ENCODE data around the gene TNS3. TPM values are rescaled to one million over a fixed set of nuclear protein-coding genes. Genes with fewer than 3 reads are reported as not detected.

Gene TNS3
- total RNA-seq, 1 donor from 2014 or later, result 89.8 TPM

GRCh38 chr7:47557317-47557693, 24.6 kb downstream of the TNS3 start:
- H3K9me3 ChIP-seq, result no peaks in the 10 kb centered on the region
- TF ChIP-seq CTCF (IDR thresholded peaks at IDR 0.05), result no peak
- intact Hi-C loops (cut with DNase I), result no loop called here
- H3K36me3 ChIP-seq, result peaks cover 0 to 3% of the 10 kb centered on the region in 2 donors
- H3K4me1 ChIP-seq, result peaks cover 0 to 14% of the 10 kb centered on the region in 2 donors
- H3K4me3 ChIP-seq, result no peak overlapping the region
- no peaks in the 10 kb centered on the region for H3K27me3 ChIP-seq
- H3K27ac ChIP-seq, result peak overlapping the region in 1 of 2 donors; percentile 42
- no peak for DNase-seq (ENCODE audit: low spot score in 2 of 2)

- intact Hi-C loops (cut with DNase I), result no loop called here
- H3K36me3 ChIP-seq, result peaks cover 0 to 3% of the 10 kb centered on the region in 2 donors
- H3K27ac ChIP-seq, result peak overlapping the region in 1 of 2 donors; percentile 34
- no peak overlapping the region for H3K4me3 ChIP-seq
- no peak for DNase-seq (ENCODE audit: low spot score in 2 of 2)
- peaks cover 0 to 20% of the 10 kb centered on the region in 2 donors for H3K4me1 ChIP-seq
- no peaks in the 10 kb centered on the region for H3K9me3 ChIP-seq
- TF ChIP-seq CTCF (IDR thresholded peaks at IDR 0.05), result no peak
- H3K27me3 ChIP-seq, result no peaks in the 10 kb centered on the region
Observed at GRCh38 chr7:47556511-47557180, 25.3 kb downstream of the TNS3 start.

GRCh38 chr7:47553309-47553708, 28.6 kb downstream of the TNS3 start:
- H3K27me3 ChIP-seq, result no peaks in the 10 kb centered on the region
- H3K36me3 ChIP-seq, result no peaks in the 10 kb centered on the region
- H3K27ac ChIP-seq, result peak overlapping the region in 1 of 2 donors; percentile 12
- no peaks in the 10 kb centered on the region for H3K9me3 ChIP-seq
- peaks cover 0 to 27% of the 10 kb centered on the region in 2 donors for H3K4me1 ChIP-seq
- DNase-seq (ENCODE audit: low spot score in 2 of 2), result no peak
- H3K4me3 ChIP-seq, result no peak overlapping the region
- intact Hi-C loops (cut with DNase I), result no loop called here
- TF ChIP-seq CTCF (IDR thresholded peaks at IDR 0.05), result no peak

- no peaks in the 10 kb centered on the region for H3K27me3 ChIP-seq
- H3K36me3 ChIP-seq, result no peaks in the 10 kb centered on the region
- intact Hi-C loops (cut with DNase I), result no loop called here
- no peaks in the 10 kb centered on the region for H3K9me3 ChIP-seq
- H3K27ac ChIP-seq, result no peak overlapping the region
- DNase-seq (ENCODE audit: low spot score in 2 of 2), result no peak
- peaks cover 0 to 21% of the 10 kb centered on the region in 2 donors for H3K4me1 ChIP-seq
- TF ChIP-seq CTCF (IDR thresholded peaks at IDR 0.05), result no peak
- H3K4me3 ChIP-seq, result peak overlapping the region in 1 of 2 donors; percentile 3
Observed at GRCh38 chr7:47552621-47553020, 29.3 kb downstream of the TNS3 start.

- Histone ChIP-seq H3K9me3 (no peaks in the 10 kb centered on the region), H3K4me1 (peaks cover 0 to 17% of the 10 kb centered on the region in 2 donors), H3K36me3 (no peaks in the 10 kb centered on the region), H3K4me3 (no peak overlapping the region), H3K27me3 (no peaks in the 10 kb centered on the region), H3K27ac (no peak overlapping the region)
- no peak for DNase-seq (ENCODE audit: low spot score in 2 of 2)
- intact Hi-C loops (cut with DNase I), result no loop called here
- TF ChIP-seq CTCF (IDR thresholded peaks at IDR 0.05), result no peak
Observed at GRCh38 chr7:47551668-47552440, 30.1 kb downstream of the TNS3 start.

Measured in ascending aorta (tissue), 2 donors.